GM19467 (cell line): Measurements from ENCODE around the gene RAX2.

Experiments used
- ATAC-seq: cut with Tn5 transposase; IDR thresholded peaks from one replicate; pipeline ENCODE4 v1.9.1; 2021; ENCODE audit warnings: mild to moderate bottlenecking, moderate library complexity; ENCODE audit not compliant: unreplicated experiment

RAX2 gene

GRCh38 chr19:3803114-3803888 lies 31.3 kb upstream of the RAX2 start:
- no peak for ATAC-seq

- no peak for ATAC-seq
Measured at GRCh38 chr19:3801412-3802096, 29.5 kb upstream of the RAX2 start.

- ATAC-seq = no peak
Measured at GRCh38 chr19:3800996-3801395, 29.0 kb upstream of the RAX2 start.

GRCh38 chr19:3798137-3798536 lies 26.1 kb upstream of the RAX2 start:
- ATAC-seq = no peak

- ATAC-seq = no peak
Measured at GRCh38 chr19:3796358-3796757, 24.3 kb upstream of the RAX2 start.

- ATAC-seq = no peak
Measured at GRCh38 chr19:3793799-3794198, 21.8 kb upstream of the RAX2 start.

GRCh38 chr19:3792114-3792513 lies 20.1 kb upstream of the RAX2 start:
- no peak for ATAC-seq

- no peak for ATAC-seq
Measured at GRCh38 chr19:3790941-3791340, 18.9 kb upstream of the RAX2 start.

GRCh38 chr19:3790209-3790734 lies 18.2 kb upstream of the RAX2 start:
- no peak for ATAC-seq

GRCh38 chr19:3788996-3789778 lies 17.2 kb upstream of the RAX2 start:
- no peak for ATAC-seq

GRCh38 chr19:3785938-3786824 lies 14.2 kb upstream of the RAX2 start, which contains the start of gene MATK:
Gene MATK (minus strand): TSS chr19:3786381. CDS start chr19:3785135, 1,246 bp downstream.
- no peak for ATAC-seq

GRCh38 chr19:3785451-3785937 lies 13.5 kb upstream of the RAX2 start:
- ATAC-seq = no peak

GRCh38 chr19:3784607-3785450 lies 12.8 kb upstream of the RAX2 start:
- ATAC-seq = no peak

- no peak for ATAC-seq
Measured at GRCh38 chr19:3783660-3784584, 11.9 kb upstream of the RAX2 start.

GRCh38 chr19:3782903-3783302 lies 10.9 kb upstream of the RAX2 start:
- no peak for ATAC-seq

- ATAC-seq = no peak
Measured at GRCh38 chr19:3782330-3782729, 10.3 kb upstream of the RAX2 start.

- ATAC-seq = no peak
Measured at GRCh38 chr19:3781603-3782002, 9.6 kb upstream of the RAX2 start.

- ATAC-seq = no peak
Measured at GRCh38 chr19:3780786-3781304, 8.8 kb upstream of the RAX2 start.
